ENCODE data around the gene FAM209B. TPM values are rescaled to one million over a fixed set of nuclear protein-coding genes. Genes with fewer than 3 reads are reported as not detected.
"Not testable (repeated sequence)": the region's sequence is repeated elsewhere in the genome, so short reads cannot be mapped to it uniquely, and the experiment has no call there.

Gene FAM209B, protein sequence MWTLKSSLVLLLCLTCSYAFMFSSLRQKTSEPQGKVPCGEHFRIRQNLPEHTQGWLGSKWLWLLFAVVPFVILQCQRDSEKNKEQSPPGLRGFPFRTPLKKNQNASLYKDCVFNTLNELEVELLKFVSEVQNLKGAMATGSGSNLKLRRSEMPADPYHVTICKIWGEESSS
- total RNA-seq: not detected

GRCh38 chr20:56532946-56533345 is at the start of gene FAM209B:
TSS of gene FAM209B (plus strand) at chr20:56533246. CDS start at chr20:56533342, 96 bp downstream.
- not testable (repeated sequence) for DNase-seq (ENCODE audit: low spot score in 2 of 2); FAIRE-seq

DNA sequence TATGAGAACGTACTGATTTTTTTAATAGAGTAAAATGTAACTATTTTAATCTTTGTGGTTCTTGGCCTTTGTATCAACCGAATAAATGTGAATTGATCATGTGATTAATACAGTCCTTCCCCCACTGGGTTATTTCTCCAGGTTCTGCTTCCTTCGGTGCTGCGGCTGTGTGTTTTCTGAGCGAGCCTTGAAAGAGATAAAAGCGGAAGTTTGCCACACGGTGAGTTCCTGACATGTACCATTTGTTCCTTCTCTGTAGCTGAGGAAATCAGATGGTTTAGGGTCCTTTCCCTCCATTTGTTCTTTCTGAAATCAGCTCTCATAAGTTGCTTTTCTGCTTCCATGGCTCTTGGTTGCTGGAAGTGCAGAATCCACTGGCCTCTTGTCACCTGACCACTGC is 49.1 kb upstream of the FAM209B start:
- FAIRE-seq: no peak

GRCh38 chr20:56487216-56487615 is 45.8 kb upstream of the FAM209B start:
- DNase-seq (ENCODE audit: low spot score in 2 of 2) (no peak), FAIRE-seq (no peak)

More for the DNA sequence above, 49.1 kb upstream of the FAM209B start:
- no peak for DNase-seq (ENCODE audit: low spot score in 2 of 2)

DNA sequence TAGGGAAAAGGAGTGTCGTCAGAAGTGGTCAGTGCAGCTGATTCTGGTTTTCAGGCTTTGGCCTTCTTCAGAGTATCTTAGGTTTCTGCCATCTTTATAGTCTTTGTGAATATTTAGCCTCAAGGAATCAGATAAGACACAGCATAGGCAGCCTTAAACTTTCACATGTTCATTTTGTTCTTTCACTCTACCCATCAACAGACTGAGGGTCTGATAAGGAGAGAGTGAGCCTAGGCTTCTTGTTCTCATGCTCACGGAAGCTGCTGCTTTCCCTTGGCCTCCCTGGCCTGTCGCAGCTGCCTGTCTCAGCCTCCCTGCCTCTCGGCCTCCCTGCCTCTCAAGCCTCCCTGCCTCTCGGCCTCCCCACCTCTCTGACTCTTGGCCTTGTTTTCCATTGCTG is 44.5 kb upstream of the FAM209B start:
- FAIRE-seq (no peak), DNase-seq (ENCODE audit: low spot score in 2 of 2) (no peak)

- FAIRE-seq: no peak
These were observed 31.9 kb upstream of the FAM209B start for GRCh38 chr20:56501116-56501515.

GRCh38 chr20:56503916-56504315 is 29.1 kb upstream of the FAM209B start:
- DNase-seq (ENCODE audit: low spot score in 2 of 2) (no peak), FAIRE-seq (no peak)

More at GRCh38 chr20:56501116-56501515, 31.9 kb upstream of the FAM209B start:
- DNase-seq (ENCODE audit: low spot score in 2 of 2): no peak

GRCh38 chr20:56504373-56505005 is 28.6 kb upstream of the FAM209B start:
- FAIRE-seq: no peak
- DNase-seq (ENCODE audit: low spot score in 2 of 2): no peak

DNA sequence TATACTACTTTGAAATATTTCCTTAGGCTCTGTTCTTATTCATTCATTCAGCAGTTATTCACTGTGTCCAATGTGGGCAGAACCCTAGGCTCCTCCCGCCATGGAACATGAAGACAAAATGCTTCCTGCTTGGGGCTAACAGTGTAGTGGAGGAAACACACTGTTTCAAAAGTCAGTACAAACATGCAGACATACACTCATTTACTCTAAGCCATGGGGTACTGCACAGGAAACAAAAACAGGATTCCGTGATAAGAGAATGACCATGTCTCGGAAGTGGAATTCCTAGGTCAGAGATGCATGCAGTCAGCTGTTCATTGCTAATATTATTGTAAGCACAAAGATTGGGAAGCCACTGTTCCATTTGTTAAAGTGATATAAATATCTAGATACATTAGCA is 26.9 kb upstream of the FAM209B start:
- no peak for FAIRE-seq
- DNase-seq (ENCODE audit: low spot score in 2 of 2): no peak

- no peak for FAIRE-seq
- no peak for DNase-seq (ENCODE audit: low spot score in 2 of 2)
These were observed 21.1 kb upstream of the FAM209B start for GRCh38 chr20:56511926-56512325.

DNA sequence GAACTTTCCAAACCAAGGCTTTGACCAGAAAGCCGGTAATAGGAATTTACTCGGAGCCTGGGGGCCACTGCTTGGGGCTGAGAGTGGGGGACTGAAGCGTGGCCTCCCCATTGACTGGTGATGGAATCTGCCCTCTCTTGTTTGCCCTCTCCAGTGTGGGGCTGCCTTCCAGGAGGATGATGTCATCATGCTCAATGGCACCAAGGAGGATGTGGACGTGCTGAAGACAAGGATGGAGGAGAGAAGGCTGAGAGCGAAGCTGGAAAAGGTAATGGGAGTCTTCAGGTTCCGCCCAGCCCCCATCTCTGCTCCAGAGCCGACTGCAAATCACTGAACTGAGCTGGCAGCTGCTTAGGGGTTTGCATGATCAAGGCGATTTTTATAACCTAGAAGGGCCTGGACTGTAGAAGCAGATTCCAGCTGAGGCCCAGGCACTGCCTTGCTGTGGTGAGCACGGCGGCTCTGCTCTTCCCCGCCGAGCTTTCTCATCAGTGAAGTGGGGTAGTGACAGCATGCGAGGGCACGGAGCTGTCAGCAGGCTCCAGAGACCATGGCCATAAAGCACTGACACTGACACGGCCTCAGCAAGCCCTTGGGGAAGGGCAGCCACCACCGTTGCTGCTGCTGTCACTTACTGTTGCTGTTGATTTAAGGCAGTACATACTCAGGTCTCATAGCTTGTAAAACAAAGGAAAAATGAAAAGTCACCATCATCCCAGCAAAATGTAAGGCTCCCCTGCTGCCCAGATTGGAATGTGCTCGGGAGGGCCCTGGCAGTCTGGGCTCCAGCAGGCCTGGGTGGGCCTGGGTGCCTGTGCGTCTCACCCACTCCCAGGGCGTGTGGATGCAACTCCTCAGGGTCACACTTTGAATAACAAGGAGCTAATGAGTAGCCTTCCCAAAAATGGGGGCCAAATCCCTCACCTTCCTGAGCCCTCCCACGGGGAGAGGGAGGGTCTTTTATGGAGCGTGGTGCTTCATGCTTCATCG is 19.6 kb upstream of the FAM209B start:
- no peak for FAIRE-seq
- DNase-seq (ENCODE audit: low spot score in 2 of 2): no peak

GRCh38 chr20:56516631-56517030 is 16.4 kb upstream of the FAM209B start:
- DNase-seq (ENCODE audit: low spot score in 2 of 2): no peak
- FAIRE-seq: no peak

- FAIRE-seq (no peak), DNase-seq (ENCODE audit: low spot score in 2 of 2) (no peak)
These were observed 15.8 kb upstream of the FAM209B start for GRCh38 chr20:56517211-56517610.

DNA sequence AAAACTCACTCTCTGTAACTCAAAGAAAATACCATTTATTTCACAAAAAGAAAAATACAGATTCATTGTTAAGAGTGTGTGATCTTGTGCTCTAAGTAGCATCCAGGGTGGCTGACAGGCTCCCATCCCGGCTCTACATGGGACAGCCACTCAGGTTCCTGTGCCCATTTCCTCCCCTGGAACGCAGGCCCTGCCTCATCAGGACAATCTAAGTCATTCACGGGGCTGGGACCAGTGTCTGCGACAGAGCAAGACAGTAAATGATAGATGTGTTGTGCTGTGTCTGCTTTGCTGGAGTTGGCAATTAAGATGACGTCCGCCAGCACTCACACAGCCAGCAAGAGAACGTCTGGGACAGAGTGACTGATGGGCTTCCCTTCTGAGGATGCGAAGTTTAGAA is 15.4 kb upstream of the FAM209B start:
- DNase-seq (ENCODE audit: low spot score in 2 of 2): no peak
- no peak for FAIRE-seq

DNA sequence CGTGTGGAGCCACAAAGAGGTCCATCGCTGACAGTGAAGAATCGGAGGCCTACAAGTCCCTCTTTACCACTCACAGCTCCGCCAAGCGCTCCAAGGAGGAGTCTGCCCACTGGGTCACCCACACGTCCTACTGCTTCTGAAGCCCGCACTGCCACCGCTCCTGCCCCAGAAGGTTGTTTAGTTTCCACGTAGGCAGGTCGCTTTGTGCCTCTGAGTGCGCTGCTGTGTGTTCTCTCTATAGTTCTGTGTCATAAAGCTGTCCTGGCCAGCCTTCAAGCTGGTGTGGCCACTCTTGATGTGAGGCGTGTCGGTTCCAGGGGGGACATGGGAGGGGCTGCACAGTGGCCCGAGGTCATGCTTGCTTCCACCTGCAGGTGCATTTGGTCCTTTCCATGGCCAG is 14.9 kb upstream of the FAM209B start:
- FAIRE-seq (no peak), DNase-seq (ENCODE audit: low spot score in 2 of 2) (no peak)

DNA sequence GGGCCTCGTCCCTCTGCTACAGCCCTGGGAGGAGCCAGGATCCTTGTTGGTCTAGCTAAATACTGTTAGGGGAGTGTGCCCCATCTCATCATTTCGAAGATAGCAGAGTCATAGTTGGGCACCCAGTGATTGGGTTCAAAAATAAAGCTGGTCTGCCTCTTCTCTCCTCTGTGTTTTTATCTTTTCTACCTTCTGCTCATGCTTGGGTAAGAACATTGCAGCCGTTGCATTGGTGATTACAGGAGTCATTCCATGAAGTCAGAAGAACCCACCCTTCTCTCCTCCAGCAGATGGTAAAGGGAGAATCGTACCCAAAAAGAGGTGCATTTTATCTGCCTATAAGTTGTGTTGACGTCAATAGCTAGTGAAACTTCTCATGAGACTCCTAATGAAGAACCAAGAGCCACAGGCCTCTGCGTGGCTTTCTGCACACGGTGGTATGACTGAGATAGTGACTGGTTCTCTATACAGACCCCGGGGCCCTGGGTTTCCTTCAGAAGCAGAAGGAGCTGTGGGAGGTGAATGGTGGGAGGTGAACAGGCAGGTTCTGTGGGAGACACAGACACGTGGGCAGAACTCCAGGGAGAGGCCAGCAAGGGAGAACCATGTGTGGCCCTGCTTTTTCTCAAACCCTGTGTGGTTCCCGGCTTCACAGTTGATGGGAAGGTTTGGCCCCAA is 14.2 kb upstream of the FAM209B start:
- FAIRE-seq: no peak

DNA sequence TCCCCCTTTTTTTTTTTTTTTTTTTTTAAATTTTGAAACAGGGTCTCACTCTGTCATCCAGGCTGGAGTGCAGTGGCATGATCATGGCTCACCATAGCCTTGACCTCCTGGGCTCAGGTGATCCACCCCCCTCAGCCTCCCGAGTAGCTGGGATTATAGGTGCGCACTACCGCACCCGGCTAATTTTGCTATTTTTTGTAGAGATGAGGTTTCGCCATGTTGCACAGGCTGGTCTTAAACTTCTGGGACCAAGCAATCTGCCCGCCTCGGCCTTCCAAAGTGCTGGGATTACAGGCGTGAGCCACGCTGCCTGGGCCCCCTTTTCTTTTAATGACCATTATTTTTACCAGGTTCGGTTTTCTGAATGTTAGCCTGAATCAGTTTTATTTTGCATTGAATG is 13.5 kb upstream of the FAM209B start:
- DNase-seq (ENCODE audit: low spot score in 2 of 2) (no peak), FAIRE-seq (no peak)

More for the DNA sequence above, 14.2 kb upstream of the FAM209B start:
- DNase-seq (ENCODE audit: low spot score in 2 of 2): no peak

GRCh38 chr20:56520180-56520579 is 12.9 kb upstream of the FAM209B start:
- FAIRE-seq (no peak), DNase-seq (ENCODE audit: low spot score in 2 of 2) (no peak)

DNA sequence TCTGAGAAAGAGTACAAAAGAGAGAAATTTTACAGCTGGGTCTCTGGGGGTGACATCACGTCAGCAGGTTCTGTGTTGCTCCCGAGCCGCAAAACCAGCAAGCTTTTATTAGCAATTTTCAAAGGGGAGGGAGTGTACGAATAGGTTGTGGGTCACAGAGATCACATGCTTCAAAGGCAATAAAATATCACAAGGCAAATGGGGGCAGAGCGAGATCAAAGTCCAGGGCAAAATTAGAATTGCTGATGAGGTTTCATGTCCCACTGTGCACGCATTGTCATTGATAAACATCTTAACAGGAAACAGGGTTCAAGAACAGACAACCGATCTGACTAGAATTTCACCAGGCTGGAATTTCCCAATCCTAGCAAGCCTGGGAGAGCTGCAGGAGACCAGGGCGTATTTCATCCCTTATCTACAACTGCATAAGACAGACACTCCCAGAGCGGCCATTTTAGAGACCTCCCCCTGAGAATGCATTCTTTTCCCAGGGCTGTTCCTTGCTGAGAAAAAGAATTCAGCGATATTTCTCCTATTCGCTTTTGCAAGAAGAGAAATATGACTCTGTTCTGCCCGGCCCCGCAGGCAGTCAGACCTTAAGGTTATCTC is 12.2 kb upstream of the FAM209B start:
- DNase-seq (ENCODE audit: low spot score in 2 of 2); FAIRE-seq: not testable (repeated sequence)

GRCh38 chr20:56522311-56522710 is 10.7 kb upstream of the FAM209B start:
- FAIRE-seq: no peak
- DNase-seq (ENCODE audit: low spot score in 2 of 2): no peak

GRCh38 chr20:56524444-56524843 is 8.6 kb upstream of the FAM209B start, which contains the start of gene FAM209A:
TSS of gene FAM209A (plus strand) at chr20:56524744. CDS start at chr20:56524809, 65 bp downstream.
- not testable (repeated sequence) for DNase-seq (ENCODE audit: low spot score in 2 of 2); FAIRE-seq
